Natural killer cell treated with Interleukin-12 subunit alpha and Interleukin-12 subunit beta and Interleukin-15 and Interleukin-18, amount 100 ng/mL, for 72 hours (primary cell): ENCODE data around the gene TBRG1. TPM values are rescaled to one million over a fixed set of nuclear protein-coding genes. Genes with fewer than 3 reads are reported as not detected.

Experiments
- ATAC-seq, 2 donors: fragments of 150-1000 bp; cut with Tn5 transposase in 1 of 2; sonication (Bioruptor Pico), chemical (Tn5 transposase) in 1 of 2; 2 replicates each; pipeline ENCODE4 v1.10.0; 2021
- DNase-seq: peaks from one replicate; pipeline ENCODE4 v3.0.0; 2022; ENCODE audit warnings: low spot score
- H3K27ac Mint-ChIP-seq, 2 donors: 1 replicate in 1 of 2; 2 replicates in 1 of 2; pipeline ENCODE4 v1.8.0; 2022; ENCODE audit warnings: mixed read lengths in 2 of 2, mild to moderate bottlenecking in 1 of 2, moderate library complexity in 1 of 2
- H3K27me3 Mint-ChIP-seq, 2 donors: 1 replicate in 1 of 2; 2 replicates in 1 of 2; pipeline ENCODE4 v1.8.0; 2022; ENCODE audit warnings: mixed read lengths in 2 of 2
- H3K36me3 Mint-ChIP-seq: one replicate; pipeline ENCODE4 v1.8.0; 2022; ENCODE audit warnings: mixed read lengths
- H3K4me1 Mint-ChIP-seq, 2 donors: 1 replicate in 1 of 2; 2 replicates in 1 of 2; pipeline ENCODE4 v1.8.0; 2022; ENCODE audit warnings: low read depth in 2 of 2, mixed read lengths in 2 of 2, mild to moderate bottlenecking in 1 of 2
- H3K4me3 Mint-ChIP-seq: one replicate; pipeline ENCODE4 v1.8.0; 2022; ENCODE audit warnings: mixed read lengths
- H3K9me3 Mint-ChIP-seq: 2 replicates; pipeline ENCODE4 v1.8.0; 2022; ENCODE audit warnings: mixed read lengths
- total RNA-seq, 2 donors: library from RNA; stranded (reverse); gene quantifications; one replicate each; pipeline ENCODE4 v1.2.3, GENCODE V29; 2022

TBRG1 gene
- total RNA-seq, 2 donors from 2014 or later: 38.2 to 47.7 TPM

DNA sequence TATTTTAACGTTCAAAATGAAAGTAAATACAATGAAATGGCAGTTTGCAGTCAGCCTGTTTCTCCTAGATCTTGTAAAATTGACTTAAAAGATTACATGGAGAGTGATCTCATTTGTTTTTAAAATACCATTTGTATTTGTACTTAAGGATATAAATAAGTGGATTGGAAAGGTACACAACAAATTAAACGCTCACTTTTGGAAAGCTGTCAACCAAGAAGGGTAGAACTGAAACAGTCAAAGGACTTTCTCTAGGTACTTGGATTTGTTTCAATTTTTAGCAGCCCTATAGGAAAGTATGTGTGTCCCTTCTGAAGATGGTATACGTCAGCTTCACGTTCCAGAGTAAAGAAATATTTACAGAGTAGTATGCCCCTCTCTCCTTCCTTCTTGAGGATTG, 7.3 kb downstream of the TBRG1 start:
- no peaks in the 10 kb centered on the region for H3K27me3 Mint-ChIP-seq
- H3K36me3 Mint-ChIP-seq: peaks cover 36% of the 10 kb centered on the region
- H3K4me3 Mint-ChIP-seq: no peak overlapping the region
- DNase-seq (no peak), ATAC-seq (no peak)
- no peaks in the 10 kb centered on the region for H3K9me3 Mint-ChIP-seq
- peaks cover 14% of the 10 kb centered on the region in 2 donors for H3K4me1 Mint-ChIP-seq
- no peak overlapping the region for H3K27ac Mint-ChIP-seq

DNA sequence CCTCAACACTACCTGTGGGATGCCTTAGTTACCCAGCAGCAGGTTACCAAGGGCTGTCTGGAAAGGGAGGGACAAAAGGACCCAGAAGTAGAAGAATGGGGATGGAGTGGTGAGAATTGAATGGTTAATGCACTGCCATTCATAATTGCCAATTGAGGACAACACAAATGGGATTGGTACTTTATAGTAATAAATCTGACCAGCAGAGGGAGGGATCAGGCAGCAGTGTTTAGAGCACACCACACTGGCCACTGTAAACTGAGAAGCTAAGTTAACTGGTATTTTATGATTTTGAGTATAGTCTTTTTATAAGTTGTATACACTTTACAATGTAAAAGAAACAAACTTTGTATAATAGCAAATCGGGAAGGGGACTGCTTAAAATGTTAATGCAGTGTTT, 10.7 kb downstream of the TBRG1 start:
- Mint-ChIP-seq H3K9me3 (no peaks in the 10 kb centered on the region), H3K4me3 (no peak overlapping the region), H3K27me3 (no peaks in the 10 kb centered on the region), H3K4me1 (peaks cover 0 to 3% of the 10 kb centered on the region in 2 donors), H3K36me3 (peaks cover 37% of the 10 kb centered on the region), H3K27ac (no peak overlapping the region)
- DNase-seq (no peak), ATAC-seq (no peak)

DNA sequence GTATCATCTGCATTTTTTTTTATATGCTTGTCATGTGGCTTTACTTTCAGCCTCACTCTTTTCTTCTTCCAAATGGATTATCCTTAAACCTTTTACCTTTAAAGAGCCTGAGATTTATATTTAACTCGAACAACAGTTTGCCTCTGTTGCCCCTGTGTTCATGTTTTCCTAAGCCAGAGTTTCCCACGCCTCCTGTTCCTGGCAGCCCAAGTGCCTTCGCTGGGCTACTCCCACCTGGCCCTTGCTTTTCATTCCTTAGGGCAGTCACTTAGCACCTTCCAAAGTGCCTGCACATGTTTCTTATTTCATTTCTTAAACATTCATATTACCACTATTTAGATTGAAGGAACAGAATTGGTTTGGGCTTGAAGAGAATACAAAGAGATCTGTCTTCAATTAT, 13.3 kb downstream of the TBRG1 start:
- peaks cover 25% of the 10 kb centered on the region for H3K36me3 Mint-ChIP-seq
- ATAC-seq (no peak), DNase-seq (no peak)
- no peaks in the 10 kb centered on the region for H3K4me1 Mint-ChIP-seq
- H3K4me3 Mint-ChIP-seq: no peak overlapping the region
- no peak overlapping the region for H3K27ac Mint-ChIP-seq
- no peaks in the 10 kb centered on the region for H3K27me3 Mint-ChIP-seq
- H3K9me3 Mint-ChIP-seq: no peaks in the 10 kb centered on the region

DNA sequence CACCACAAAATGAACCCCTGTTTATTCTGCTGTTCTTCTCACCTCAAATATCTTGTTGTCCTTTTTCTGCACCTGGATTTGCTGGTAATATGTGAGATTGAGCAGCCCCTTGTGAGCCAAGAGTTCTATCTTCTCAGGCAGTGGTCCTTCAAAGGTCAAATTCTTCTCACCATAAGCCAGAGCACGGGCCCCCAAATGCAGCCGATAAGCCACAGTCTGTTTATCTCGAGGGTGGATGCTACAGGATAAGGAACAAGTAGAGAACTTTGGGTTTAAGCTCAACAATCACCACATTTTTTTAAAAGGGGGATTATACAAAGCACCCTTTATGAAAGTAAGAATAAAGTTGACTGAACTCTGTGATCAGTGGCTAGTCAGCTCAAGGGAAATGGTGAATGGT, 15.8 kb downstream of the TBRG1 start:
- H3K27ac Mint-ChIP-seq: no peak overlapping the region
- no peaks in the 10 kb centered on the region for H3K4me1 Mint-ChIP-seq
- H3K4me3 Mint-ChIP-seq: no peak overlapping the region
- no peak for DNase-seq
- no peaks in the 10 kb centered on the region for H3K9me3 Mint-ChIP-seq
- ATAC-seq: no peak
- peaks cover 14% of the 10 kb centered on the region for H3K36me3 Mint-ChIP-seq
- H3K27me3 Mint-ChIP-seq: no peaks in the 10 kb centered on the region

DNA sequence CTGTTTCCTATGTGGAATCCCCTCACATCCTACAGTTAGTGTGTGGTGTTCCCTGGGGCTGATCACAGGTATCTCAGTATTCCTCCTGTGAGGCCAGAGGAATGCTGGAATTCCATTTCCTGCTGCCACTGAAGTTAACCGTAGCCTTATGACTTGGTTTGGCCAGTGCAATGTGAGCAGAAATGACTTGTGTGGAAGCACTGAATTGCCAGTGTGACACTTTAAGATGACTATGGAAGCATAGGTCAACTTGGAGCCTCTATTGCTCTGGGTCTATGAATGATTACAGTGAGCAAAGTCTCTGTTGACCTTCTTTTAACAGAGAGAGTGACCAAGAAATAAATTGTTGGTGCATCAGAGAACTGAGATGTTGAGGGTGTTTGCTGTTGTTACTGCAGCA, 16.5 kb downstream of the TBRG1 start:
- Mint-ChIP-seq H3K27ac (no peak overlapping the region), H3K36me3 (peaks cover 12% of the 10 kb centered on the region), H3K4me1 (no peaks in the 10 kb centered on the region), H3K4me3 (no peak overlapping the region), H3K27me3 (no peaks in the 10 kb centered on the region), H3K9me3 (no peaks in the 10 kb centered on the region)
- DNase-seq (no peak), ATAC-seq (no peak)

DNA sequence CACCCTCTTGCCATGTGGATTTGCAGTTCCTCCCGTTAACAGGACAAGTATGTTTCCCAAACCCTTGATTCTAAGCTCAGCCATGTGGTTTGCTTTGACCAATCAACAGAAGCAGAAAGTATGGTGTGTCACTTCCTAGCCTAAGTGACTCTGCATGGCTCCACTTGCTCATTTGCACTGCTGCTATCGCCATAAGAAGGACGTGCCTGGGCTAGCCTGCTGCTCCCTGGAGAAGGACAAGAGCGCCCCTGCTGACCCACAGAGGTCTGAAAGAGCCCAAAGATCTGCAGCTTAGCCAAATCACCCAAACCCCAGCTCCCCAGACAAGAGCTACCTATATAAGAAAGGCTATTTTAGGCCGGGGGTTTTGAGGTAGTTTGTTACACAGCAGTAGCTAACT, 18.0 kb downstream of the TBRG1 start:
- ATAC-seq (no peak), DNase-seq (no peak)
- Mint-ChIP-seq H3K4me1 (peaks cover 0 to 6% of the 10 kb centered on the region in 2 donors), H3K27ac (no peak overlapping the region), H3K27me3 (no peaks in the 10 kb centered on the region), H3K9me3 (no peaks in the 10 kb centered on the region), H3K4me3 (no peak overlapping the region), H3K36me3 (peaks cover 11% of the 10 kb centered on the region)

DNA sequence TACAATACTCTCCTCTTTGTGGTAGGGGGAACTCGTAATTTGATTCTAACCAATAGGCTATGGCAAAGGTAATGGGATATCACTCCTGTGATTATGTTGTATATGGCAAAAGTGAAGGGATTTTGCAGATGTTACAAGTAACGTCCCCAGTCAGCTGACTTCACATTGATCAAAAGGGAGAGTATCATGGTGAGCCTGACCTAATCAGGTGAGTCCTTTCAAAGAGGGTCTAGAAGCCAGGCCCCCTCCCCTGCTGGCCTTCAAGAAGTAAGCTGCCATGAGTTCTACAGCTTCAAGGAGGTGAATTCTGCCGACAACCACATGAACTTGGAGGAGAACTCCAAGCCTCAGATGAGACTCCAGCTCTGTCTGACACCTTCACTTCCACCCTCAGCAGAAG, 20.0 kb downstream of the TBRG1 start:
- H3K27ac Mint-ChIP-seq: no peak overlapping the region
- ATAC-seq (no peak), DNase-seq (no peak)
- peaks cover 0 to 6% of the 10 kb centered on the region in 2 donors for H3K4me1 Mint-ChIP-seq
- H3K36me3 Mint-ChIP-seq: no peaks in the 10 kb centered on the region
- H3K9me3 Mint-ChIP-seq: no peaks in the 10 kb centered on the region
- H3K4me3 Mint-ChIP-seq: no peak overlapping the region
- H3K27me3 Mint-ChIP-seq: no peaks in the 10 kb centered on the region

DNA sequence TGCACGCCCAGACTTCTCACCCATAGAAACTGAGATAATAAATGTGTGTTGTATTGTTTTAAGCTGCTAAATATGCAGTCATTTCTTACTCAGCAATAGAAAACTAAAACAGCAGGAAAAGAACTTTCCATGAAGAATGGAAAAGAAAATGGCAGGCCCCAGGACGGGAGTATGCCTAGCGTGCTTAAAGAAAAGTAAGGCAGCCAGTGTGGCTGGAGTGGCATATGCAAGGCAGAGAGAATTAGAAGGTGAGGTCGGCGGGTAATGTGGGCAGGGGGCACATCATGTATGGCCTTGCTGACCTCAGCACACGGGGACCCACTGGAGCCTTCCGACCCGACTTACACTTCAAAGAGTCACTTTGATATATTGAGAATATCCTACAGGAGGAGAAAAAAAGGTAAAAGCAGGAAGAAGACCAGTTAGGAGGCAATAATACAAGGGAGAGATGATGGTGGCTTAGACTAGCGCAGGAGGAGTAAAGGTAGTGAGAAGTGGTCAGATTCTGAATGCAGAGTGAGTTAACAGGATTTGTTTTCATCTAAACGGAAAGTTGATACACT, 20.5 kb downstream of the TBRG1 start:
- Mint-ChIP-seq H3K27ac (no peak overlapping the region), H3K9me3 (no peaks in the 10 kb centered on the region), H3K4me3 (no peak overlapping the region), H3K27me3 (no peaks in the 10 kb centered on the region), H3K36me3 (no peaks in the 10 kb centered on the region), H3K4me1 (peaks cover 0 to 6% of the 10 kb centered on the region in 2 donors)
- ATAC-seq (no peak), DNase-seq (no peak)

DNA sequence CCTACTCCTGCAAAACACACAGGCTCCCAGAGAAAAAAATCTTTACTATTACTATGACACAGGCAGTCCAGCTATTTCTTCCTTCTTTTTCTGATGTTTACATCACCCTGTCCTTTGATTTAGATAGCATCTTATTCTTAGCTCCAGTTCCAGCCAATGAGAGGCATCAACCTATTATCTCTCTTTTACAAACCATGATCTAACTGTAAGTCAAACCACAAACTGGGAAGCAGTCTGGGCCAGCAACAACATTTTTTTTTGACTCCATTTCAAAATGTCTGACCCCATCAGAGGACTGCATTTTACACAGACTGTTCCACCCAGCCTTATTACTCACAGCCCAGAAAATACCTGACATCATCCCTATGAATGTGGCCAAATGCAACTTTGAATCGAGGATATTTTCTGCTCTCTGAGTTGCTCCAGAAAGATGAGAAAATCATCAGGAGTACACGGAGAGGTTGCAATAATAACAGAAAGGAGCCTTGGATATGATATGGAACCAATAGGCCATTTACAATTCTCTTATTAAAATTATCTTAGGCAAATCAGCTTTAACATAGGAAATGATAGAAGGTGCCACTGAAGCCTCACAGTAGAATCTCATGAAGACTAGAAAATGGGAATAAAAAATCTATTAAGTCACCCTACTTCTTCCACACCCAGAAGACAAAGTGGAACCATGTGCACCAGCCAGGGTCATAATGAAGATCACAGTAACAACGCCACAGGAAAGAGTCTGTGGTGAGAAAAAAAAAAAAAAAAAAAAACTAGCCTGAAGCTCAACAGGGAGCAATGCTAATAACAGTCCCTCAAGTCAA, 21.2 kb downstream of the TBRG1 start:
- no peak overlapping the region for H3K27ac Mint-ChIP-seq
- H3K36me3 Mint-ChIP-seq: no peaks in the 10 kb centered on the region
- ATAC-seq (no peak), DNase-seq (no peak)
- no peaks in the 10 kb centered on the region for H3K27me3 Mint-ChIP-seq
- H3K4me3 Mint-ChIP-seq: no peak overlapping the region
- no peaks in the 10 kb centered on the region for H3K9me3 Mint-ChIP-seq
- peaks cover 0 to 6% of the 10 kb centered on the region in 2 donors for H3K4me1 Mint-ChIP-seq

DNA sequence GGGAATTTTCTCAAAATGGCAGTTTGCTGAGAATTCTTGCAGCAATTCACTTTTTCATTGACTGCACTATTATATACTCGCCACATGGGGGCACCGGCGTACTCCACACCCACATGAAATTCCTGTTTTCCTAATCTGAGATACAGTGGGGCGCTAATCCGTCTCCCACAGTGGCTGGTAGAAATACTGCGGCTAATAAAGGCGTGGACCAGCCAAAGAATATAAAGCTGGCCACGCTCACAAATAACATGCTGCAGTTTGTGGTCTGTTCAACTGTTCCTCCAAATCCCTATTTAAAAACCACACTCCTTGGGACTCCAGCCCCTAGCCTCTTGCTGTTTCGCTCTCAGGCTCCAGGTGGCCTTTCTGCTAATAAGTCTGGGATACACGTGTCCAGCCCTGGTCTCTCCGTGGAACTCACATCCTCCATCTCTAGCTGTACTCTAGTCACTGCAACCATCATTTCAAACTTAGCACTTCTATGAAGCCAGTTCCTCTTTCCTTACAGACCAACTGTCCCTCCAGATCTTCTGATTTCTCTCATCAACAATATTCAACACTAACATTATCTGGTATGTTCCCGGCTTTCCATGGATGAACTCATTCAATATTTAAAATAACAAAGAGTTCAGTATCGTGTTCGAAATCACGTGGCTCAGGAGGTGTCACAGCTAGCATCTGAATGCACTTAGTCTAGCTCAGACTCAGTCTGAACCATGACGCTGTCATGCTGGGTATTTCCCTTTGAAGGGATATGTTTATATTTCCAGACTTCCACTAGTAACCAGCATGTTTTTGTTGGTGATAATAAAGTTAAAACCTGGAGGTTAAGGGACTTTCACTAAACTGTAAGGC, 22.0 kb downstream of the TBRG1 start:
- Mint-ChIP-seq H3K4me3 (no peak overlapping the region), H3K9me3 (no peaks in the 10 kb centered on the region), H3K27ac (no peak overlapping the region), H3K36me3 (no peaks in the 10 kb centered on the region), H3K4me1 (peaks cover 0 to 6% of the 10 kb centered on the region in 2 donors), H3K27me3 (no peaks in the 10 kb centered on the region)
- no peak for DNase-seq
- ATAC-seq: no peak

DNA sequence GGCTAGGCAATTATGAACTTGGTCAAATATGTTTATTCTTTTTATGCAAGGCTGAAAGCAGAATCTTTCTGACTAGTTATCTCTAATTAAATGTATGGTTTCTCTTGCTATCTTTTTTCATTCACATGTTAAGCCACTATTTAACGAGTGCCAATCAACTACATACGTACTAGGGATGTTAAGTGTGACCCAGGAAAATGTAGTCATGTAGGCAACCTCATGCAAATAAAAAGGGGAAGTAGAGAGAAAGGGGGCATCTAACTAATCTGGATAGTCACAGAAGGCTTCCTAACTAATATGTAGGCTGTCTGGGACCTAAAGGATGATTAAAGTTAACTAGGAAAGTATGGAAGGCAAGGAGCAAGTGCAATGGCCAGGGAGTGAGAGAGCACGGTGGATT, 23.5 kb downstream of the TBRG1 start:
- Mint-ChIP-seq H3K27me3 (no peaks in the 10 kb centered on the region), H3K4me3 (no peak overlapping the region), H3K27ac (no peak overlapping the region), H3K36me3 (no peaks in the 10 kb centered on the region), H3K4me1 (peaks cover 0 to 6% of the 10 kb centered on the region in 2 donors), H3K9me3 (no peaks in the 10 kb centered on the region)
- ATAC-seq: no peak
- DNase-seq: no peak

DNA sequence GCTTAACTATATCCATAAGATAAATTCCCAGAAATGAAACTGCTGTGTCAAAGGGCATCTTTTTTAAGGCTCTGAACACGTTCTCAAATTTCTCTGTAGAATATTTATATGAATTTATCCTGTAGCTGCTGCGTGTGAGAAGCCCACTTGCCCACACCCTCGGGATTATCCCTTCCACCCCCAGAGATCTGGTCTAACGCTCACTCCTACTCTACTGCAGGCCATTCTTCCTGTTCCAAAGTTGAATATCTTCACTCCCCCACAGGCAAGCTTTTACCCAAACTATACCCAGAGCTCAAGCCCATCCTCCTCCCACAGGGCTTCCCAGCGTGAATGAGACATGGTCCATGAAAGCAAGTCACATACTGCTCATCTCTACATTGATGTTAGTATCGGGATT, 25.9 kb downstream of the TBRG1 start:
- H3K36me3 Mint-ChIP-seq: no peaks in the 10 kb centered on the region
- no peak overlapping the region for H3K4me3 Mint-ChIP-seq
- H3K9me3 Mint-ChIP-seq: no peaks in the 10 kb centered on the region
- ATAC-seq: no peak
- no peak overlapping the region for H3K27ac Mint-ChIP-seq
- H3K4me1 Mint-ChIP-seq: peaks cover 0 to 6% of the 10 kb centered on the region in 2 donors
- no peaks in the 10 kb centered on the region for H3K27me3 Mint-ChIP-seq
- no peak for DNase-seq

DNA sequence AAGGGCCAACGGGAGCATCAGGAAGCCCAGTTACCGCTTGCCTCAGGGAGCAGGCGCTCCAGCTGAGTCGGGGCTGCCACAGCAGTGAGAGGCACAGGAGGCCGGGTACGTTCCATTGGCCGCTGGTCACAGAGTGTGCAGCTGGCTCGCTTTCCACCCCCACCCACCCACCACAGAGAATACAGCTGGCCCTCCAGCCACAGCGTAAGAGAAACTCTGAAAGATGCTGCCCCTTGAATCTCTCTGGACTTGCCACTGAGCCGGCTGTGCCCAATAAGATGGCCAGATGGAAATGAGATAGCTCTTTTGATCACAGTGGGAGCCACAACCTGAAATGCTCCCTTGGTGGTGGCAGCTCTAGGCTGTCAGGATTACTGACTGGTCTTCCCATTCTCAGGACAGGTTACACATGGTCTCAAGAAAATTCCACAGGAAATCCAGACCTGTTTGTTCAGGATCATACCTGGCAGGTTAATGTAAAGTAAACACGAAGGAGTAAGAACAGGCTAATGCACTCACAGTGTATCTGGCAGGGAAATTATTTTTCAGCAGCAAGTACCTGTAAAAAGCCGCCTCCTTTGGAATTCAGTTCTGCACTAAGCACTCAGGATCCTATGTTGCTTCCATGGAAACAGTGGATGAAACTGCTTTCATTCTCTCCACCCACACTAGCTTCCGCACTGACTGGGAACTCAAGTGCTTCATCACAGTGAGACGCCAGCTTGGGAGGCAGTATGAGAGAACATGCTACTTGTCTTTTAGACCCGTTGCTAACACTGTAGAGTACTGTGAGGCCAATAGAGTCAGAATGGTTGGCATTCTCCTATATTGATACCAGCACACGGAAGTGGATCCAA, 34.3 kb downstream of the TBRG1 start:
- H3K27ac Mint-ChIP-seq: no peak overlapping the region

More for the DNA sequence above, 34.3 kb downstream of the TBRG1 start:
- Mint-ChIP-seq H3K36me3 (no peaks in the 10 kb centered on the region), H3K9me3 (no peaks in the 10 kb centered on the region), H3K4me1 (no peaks in the 10 kb centered on the region), H3K4me3 (no peak overlapping the region), H3K27me3 (no peaks in the 10 kb centered on the region)
- no peak for ATAC-seq
- no peak for DNase-seq
